ENCODE results near the gene RING1.
"Not testable (repeated sequence)": the region's sequence is repeated elsewhere in the genome, so short reads cannot be mapped to it uniquely, and the experiment has no call there.

The RING1 gene

GRCh38 chr6:33206027-33206863 is 2.1 kb upstream of the RING1 start:
- ATAC-seq (no peak), DNase-seq (peak; percentile 35)

DNA sequence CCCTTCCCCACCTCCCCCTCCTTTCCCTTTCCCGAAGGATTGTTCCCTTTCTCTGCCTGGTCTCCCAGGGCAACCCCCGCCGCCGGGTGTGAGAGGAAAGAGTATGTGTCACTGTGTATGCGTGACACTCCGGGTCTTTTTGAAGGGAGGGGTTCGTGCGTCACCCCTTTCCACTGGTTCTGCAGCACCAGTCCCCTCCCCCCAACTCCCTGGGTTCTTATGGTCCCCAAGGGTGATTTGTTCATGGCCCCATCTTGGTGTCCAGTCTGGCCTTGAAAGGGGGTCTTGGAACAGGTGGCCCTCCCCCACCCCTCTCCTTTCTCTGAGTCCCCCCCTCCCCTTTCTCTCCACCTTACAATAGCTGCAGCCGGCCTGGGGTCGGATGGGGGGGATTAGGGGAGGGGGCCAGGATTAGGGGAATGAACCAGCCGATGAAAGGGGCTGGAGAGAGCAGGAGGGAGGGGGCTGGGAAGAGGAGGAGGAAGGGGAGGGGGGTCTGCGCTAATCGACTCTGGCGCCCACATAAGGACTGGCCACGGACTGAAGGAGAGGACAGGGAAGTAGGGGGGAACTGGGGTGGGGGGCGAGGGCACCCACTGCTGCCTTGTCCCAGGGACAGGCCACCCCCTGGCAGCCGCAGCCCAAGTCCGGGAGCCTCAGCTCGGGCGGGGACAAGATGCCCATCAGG is 1.3 kb upstream of the RING1 start:
- ATAC-seq (no peak), DNase-seq (no peak)

- ATAC-seq = no peak
- peak; percentile 47 for DNase-seq
Observed at GRCh38 chr6:33207552-33208090, 679 bp upstream of the RING1 start.

DNA sequence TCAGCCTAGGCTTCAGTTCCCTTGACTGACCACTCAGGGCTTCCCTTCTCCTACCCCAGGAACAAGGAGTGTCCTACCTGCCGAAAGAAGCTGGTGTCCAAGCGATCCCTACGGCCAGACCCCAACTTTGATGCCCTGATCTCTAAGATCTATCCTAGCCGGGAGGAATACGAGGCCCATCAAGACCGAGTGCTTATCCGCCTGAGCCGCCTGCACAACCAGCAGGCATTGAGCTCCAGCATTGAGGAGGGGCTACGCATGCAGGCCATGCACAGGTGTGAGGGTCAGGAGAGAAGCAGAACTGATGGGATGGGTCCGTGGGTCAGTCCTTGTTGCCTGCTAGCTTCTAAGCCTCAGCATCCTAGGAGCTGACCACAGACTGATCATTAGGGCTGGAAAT is 1.6 kb downstream of the RING1 start:
- no peak for ATAC-seq
- DNase-seq = no peak

DNA sequence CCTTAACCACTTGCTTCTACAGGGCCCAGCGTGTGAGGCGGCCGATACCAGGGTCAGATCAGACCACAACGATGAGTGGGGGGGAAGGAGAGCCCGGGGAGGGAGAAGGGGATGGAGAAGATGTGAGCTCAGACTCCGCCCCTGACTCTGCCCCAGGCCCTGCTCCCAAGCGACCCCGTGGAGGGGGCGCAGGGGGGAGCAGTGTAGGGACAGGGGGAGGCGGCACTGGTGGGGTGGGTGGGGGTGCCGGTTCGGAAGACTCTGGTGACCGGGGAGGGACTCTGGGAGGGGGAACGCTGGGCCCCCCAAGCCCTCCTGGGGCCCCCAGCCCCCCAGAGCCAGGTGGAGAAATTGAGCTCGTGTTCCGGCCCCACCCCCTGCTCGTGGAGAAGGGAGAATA is 2.8 kb downstream of the RING1 start:
- no peak for ATAC-seq

GRCh38 chr6:33211666-33212422 is 3.5 kb downstream of the RING1 start:
- DNase-seq (no peak), ATAC-seq (no peak)

More for the DNA sequence above, 2.8 kb downstream of the RING1 start:
- DNase-seq = no peak

DNA sequence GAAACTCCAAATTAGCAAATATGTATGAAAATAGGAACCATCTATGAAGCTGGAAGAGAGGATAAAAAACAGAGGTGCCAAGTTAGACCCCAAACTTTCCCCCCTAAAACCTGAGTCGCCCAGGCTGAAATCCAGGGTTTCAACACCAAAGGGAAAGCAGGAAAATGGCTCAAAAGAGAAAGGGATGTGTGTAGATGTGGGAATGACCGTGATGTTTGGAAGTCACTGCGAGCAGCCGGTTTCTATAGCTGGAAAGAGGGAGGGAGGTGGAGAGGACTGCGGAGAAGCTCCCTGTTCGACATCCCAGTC is 4.5 kb downstream of the RING1 start:
- no peak for ATAC-seq
- no peak for DNase-seq

DNA sequence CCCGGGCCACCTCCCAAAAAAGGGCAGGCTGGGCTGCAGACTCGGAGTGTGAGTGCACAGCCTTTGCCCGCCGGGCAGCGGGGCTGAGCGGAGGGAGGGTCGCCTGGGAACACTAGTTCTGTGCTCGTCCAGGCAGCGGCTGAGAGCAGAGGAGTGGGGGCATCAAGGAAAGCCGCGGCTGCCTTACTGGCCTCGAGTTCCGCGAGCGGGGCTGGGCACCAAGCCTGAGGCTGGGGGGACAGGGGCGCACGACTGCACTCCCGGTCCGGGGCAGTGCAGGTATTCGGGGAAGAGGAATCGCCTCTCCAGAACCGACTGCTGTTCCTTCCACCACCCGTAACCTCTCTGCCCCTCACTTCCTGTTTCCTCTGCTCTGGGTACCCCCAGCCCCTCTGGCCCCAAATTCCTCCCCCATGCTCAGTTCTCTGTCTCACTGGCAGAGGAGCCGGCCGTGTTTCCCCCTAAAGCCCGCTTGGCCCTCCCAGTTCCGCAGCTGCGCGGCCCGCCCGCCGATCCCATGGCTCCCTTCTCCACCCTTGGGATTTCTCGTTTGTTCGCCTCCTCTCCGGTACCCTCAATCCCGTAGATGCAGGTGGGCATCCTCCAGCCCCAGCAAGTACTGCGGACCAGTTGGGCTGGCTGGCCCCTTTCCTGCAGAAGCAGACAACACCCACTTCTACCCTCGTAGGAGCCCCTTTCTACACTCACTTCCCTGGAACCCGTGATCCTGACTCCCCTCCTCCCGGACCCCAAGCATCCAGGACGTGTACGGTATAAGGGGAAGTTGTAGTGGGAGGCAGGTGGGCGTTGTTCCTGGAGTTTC is 5.1 kb downstream of the RING1 start:
- DNase-seq = peak; percentile 49
- ATAC-seq = peak; percentile 14

- no peak for DNase-seq
- peak; percentile 1 for ATAC-seq
Observed at GRCh38 chr6:33213989-33214335, 5.7 kb downstream of the RING1 start.

DNA sequence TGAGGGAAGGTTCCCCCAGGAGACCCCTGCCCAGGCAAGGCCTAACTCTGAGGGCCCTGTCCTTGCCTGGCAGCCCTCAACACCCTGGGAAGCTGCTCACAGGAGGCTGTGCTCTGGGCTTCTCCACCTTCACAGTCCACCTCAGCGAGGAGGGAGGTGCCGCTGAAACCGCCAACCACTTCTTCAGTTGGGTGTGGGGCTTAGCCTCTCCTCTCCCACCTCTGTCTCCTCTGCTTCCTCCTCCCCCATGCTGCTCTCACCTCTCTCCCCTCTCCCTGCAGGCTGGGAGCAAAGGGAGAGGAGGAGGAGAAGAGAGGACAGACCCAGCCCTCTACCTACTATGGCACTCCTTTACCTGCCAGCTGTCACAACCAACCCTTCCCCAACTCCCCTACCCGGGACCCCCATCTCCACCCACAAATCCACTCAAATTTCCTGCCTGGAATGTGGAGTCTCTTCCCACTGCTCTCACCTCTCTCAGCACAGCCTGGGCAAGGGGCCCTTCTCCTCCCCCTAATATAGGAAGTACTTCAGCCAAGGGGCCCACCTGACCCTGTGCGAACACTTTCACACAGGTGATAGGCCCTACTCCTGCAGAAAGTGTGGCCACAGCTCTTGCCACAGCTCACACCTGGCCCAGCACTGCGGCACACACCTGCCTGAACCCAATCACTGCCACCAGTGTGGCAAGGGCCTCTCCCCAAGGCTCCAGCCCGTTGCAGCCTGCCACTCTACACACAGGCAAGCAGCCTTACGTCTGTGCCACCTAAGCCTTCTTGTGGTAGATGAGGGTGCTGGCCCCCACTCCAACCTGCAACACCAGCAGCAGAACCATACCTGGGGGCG is 7.2 kb downstream of the RING1 start:
- DNase-seq (no peak), ATAC-seq (no peak)

DNA sequence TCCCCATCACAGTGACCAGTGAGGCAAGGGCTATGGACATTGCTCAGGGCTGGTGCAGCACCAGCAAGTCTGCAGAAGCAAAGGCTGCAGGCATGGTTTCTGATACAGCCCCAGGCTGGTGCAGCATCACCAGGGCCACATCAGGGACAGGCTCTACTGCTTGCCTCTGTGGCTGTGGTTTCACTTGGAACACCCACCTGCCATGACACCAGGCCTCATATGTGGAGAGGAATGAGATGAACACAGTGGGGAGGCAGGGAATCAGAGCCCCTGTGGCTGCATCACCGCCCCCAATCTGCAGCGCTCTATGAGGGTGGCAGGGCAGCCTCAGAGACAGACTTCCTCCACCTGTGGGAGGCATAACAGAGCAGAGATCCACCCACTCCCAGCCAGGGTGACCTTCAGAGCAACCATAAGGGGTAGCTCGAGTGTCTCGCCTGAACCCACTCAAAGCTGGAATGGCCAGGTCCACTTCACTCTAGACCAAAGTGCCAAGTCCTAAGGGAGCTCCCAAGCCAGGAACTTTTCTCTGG is 7.9 kb downstream of the RING1 start:
- peak; percentile 28 for ATAC-seq
- no peak for DNase-seq

DNA sequence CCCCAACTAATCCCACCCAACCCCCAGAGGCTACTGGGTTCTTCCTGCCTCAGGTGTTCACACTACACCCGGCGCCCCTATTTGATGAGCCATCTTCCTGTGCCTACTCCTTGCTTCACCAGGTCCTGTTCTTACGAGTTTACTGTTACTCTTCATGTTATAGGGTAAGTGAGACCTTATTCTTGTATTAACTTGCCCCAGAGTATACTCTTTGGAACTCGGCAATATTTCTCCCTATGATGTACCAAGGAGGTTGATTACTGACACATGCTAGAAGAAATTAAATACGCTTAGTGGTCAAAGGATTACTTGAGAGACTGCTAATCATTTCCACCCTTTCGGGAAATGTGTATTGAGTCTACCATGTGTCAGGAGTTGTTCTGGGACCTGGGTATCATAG is 8.9 kb downstream of the RING1 start:
- ATAC-seq (no peak), DNase-seq (no peak)

GRCh38 chr6:33217681-33218080 is 9.4 kb downstream of the RING1 start:
- no peak for ATAC-seq
- no peak for DNase-seq

GRCh38 chr6:33226503-33227120 is 18.3 kb downstream of the RING1 start:
- ATAC-seq, DNase-seq: not testable (repeated sequence)

GRCh38 chr6:33235221-33235634 is 26.9 kb downstream of the RING1 start:
- DNase-seq (no peak), ATAC-seq (no peak)

GRCh38 chr6:33236328-33236727 is 28.0 kb downstream of the RING1 start:
- DNase-seq (no peak), ATAC-seq (no peak)

GRCh38 chr6:33236852-33237251 is 28.6 kb downstream of the RING1 start:
- ATAC-seq (no peak), DNase-seq (no peak)

GRCh38 chr6:33237741-33238140 is 29.4 kb downstream of the RING1 start:
- ATAC-seq = no peak
- no peak for DNase-seq

DNA sequence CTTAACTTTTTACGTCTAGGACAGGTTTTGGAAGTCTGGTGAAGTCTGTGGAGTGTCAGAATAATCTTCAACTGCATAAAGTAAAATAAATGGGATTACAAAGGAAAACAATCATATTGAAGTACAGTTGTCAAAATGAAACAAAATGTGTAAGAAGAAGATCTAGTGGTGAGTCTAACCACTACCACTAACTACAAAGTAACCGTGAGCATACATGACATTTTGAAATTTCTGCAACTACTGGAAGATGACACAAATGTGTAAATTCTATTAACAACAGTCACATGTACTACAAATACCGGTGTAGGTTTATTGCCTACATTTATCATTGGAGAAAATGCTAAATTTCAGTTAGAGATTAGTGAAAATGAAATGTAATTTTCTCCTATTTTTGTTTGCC is 33.7 kb downstream of the RING1 start:
- ATAC-seq = peak; percentile 79

GRCh38 chr6:33243476-33243875 is 35.2 kb downstream of the RING1 start:
- no peak for DNase-seq
- ATAC-seq = no peak

More for the DNA sequence above, 33.7 kb downstream of the RING1 start:
- DNase-seq = no peak

All from stimulated activated naive CD8-positive, alpha-beta T cell treated with anti-CD3 and anti-CD28 coated beads, Interleukin-15, Interleukin-2, amounts not matched to agents 100 U/mL and 50 U/mL, for 24 hours (primary cell).